Loucy (cell line): ENCODE measurements around the gene SPEF2.
A peak's percentile ranks its signal among the peaks of the same experiment; 100 is the strongest.

ENCODE experiments used
- H2AFZ ChIP-seq: fragments of 200-600 bp; sonication (generic); 2 replicates; pipeline ENCODE4 v1.6.0; 2016; ENCODE audit warnings: antibody characterized with exemption, mild to moderate bottlenecking, low read length, moderate library complexity
- H3F3A ChIP-seq: fragments of 200-600 bp; 2 replicates; pipeline ENCODE4 v1.6.0; 2016; ENCODE audit warnings: antibody characterized with exemption, low read depth, mild to moderate bottlenecking
- H3K27me3 ChIP-seq: fragments of 200-600 bp; sonication (generic); 2 replicates; pipeline ENCODE4 v1.6.1; 2014; ENCODE audit warnings: low read length, mild to moderate bottlenecking; ENCODE audit not compliant: insufficient read depth, poor library complexity, severe bottlenecking
- H3K36me3 ChIP-seq: fragments of 200-600 bp; sonication (generic); 2 replicates; pipeline ENCODE4 v1.6.1; 2016; ENCODE audit warnings: low read length; ENCODE audit not compliant: insufficient read depth
- H3K4me1 ChIP-seq: fragments of 200-600 bp; sonication (generic); 2 replicates; pipeline ENCODE4 v1.5.1; 2014; ENCODE audit warnings: low read length, mild to moderate bottlenecking; ENCODE audit not compliant: insufficient read depth, poor library complexity, severe bottlenecking
- H3K4me2 ChIP-seq: fragments of 200-600 bp; sonication (generic); 2 replicates; pipeline ENCODE4 v1.6.0; 2014; ENCODE audit warnings: antibody characterized with exemption, low read length, low read depth, mild to moderate bottlenecking; ENCODE audit not compliant: poor library complexity, severe bottlenecking
- H3K4me3 ChIP-seq: fragments of 200-600 bp; sonication (generic); 2 replicates; pipeline ENCODE4 v1.5.1; 2014; ENCODE audit warnings: low read length, mild to moderate bottlenecking, mixed read lengths; ENCODE audit not compliant: poor library complexity, severe bottlenecking
- H3K79me2 ChIP-seq: fragments of 200-600 bp; sonication (generic); 2 replicates; pipeline ENCODE4 v1.6.1; 2014; ENCODE audit warnings: low read length; ENCODE audit not compliant: insufficient read depth
- H3K9ac ChIP-seq: fragments of 200-600 bp; sonication (generic); 2 replicates; pipeline ENCODE4 v1.6.0; 2014; ENCODE audit warnings: mild to moderate bottlenecking, low read depth, low read length, moderate library complexity; ENCODE audit not compliant: poor library complexity, severe bottlenecking
- H3K9me2 ChIP-seq: fragments of 200-600 bp; sonication (generic); replicated peaks from 2 replicates; pipeline ENCODE4 v1.6.1; 2016; ENCODE audit warnings: low read depth, low read length, mixed read lengths
- H3K9me3 ChIP-seq: fragments of 200-600 bp; sonication (generic); 2 replicates; pipeline ENCODE4 v1.6.1; 2014; ENCODE audit warnings: mild to moderate bottlenecking, antibody characterized with exemption, low read length, low read depth; ENCODE audit not compliant: insufficient read depth
- H4K20me1 ChIP-seq: fragments of 200-600 bp; sonication (generic); 2 replicates; pipeline ENCODE4 v1.6.0; 2014; ENCODE audit warnings: antibody characterized with exemption, low read length, mild to moderate bottlenecking; ENCODE audit not compliant: insufficient read depth, poor library complexity, severe bottlenecking
- EZH2phosphoT487 ChIP-seq: fragments of 200-600 bp; IDR thresholded peaks from 2 replicates; pipeline ENCODE4 v1.6.1; 2018; ENCODE audit warnings: antibody characterized with exemption, mild to moderate bottlenecking, moderate library complexity, borderline replicate concordance
- TF ChIP-seq, protein P1 (sequence below): fragments of 200-600 bp; sonication (generic); conservative IDR thresholded peaks from 2 replicates; pipeline ENCODE4 v1.5.1; 2014; ENCODE audit warnings: mild to moderate bottlenecking, antibody characterized with exemption, low read length

The SPEF2 gene

DNA sequence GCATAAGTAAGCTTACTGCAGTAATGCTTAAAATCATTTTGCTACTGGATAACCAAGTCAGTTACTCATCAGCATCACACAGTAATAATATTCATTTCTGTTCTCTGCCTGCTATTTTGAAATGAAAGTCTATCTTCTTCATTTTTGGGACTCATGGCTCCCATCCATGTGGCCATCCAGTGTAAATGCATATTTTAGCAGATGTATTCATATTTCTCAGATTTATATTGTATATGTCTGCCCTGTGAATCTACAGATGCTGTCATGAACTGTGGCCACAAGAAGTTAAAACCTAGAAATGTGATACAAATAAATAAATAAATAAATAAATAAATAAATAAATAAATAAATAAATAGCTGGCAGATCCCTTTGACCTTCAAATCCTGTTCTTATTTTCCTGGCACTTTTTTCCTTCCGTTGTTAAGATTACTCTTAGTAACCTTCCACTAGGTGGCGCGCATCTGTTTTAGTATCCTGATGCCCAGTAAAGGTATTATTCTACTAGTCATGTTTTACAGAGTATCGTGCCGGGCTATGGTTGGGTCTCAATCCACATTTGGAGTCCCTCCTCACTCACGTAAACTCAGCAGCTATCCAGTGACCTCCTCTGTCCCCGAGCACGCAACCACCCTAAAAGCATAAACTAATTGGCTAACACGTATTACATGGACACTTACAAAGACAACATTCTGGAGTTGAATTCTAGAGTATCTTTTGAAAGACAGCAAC is 159.9 kb downstream of the SPEF2 start:
- H3K36me3 ChIP-seq = no peaks in the 10 kb centered on the region
- peaks cover 14% of the 10 kb centered on the region for H3K4me1 ChIP-seq
- no peak overlapping the region for H3K9ac ChIP-seq
- no peaks in the 10 kb centered on the region for H4K20me1 ChIP-seq
- H3K27me3 ChIP-seq = no peaks in the 10 kb centered on the region
- no peak overlapping the region for H2AFZ ChIP-seq
- no peak overlapping the region for H3K4me3 ChIP-seq
- no peak for TF ChIP-seq EZH2phosphoT487
- TF ChIP-seq, protein P1, sequence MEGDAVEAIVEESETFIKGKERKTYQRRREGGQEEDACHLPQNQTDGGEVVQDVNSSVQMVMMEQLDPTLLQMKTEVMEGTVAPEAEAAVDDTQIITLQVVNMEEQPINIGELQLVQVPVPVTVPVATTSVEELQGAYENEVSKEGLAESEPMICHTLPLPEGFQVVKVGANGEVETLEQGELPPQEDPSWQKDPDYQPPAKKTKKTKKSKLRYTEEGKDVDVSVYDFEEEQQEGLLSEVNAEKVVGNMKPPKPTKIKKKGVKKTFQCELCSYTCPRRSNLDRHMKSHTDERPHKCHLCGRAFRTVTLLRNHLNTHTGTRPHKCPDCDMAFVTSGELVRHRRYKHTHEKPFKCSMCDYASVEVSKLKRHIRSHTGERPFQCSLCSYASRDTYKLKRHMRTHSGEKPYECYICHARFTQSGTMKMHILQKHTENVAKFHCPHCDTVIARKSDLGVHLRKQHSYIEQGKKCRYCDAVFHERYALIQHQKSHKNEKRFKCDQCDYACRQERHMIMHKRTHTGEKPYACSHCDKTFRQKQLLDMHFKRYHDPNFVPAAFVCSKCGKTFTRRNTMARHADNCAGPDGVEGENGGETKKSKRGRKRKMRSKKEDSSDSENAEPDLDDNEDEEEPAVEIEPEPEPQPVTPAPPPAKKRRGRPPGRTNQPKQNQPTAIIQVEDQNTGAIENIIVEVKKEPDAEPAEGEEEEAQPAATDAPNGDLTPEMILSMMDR = peak; percentile 63
- H3K9me2 ChIP-seq = no peaks in the 10 kb centered on the region
- H3K9me3 ChIP-seq = no peaks in the 10 kb centered on the region
- H3K4me2 ChIP-seq = no peak overlapping the region
- H3K79me2 ChIP-seq = no peaks in the 10 kb centered on the region
- H3F3A ChIP-seq = no peaks in the 10 kb centered on the region

DNA sequence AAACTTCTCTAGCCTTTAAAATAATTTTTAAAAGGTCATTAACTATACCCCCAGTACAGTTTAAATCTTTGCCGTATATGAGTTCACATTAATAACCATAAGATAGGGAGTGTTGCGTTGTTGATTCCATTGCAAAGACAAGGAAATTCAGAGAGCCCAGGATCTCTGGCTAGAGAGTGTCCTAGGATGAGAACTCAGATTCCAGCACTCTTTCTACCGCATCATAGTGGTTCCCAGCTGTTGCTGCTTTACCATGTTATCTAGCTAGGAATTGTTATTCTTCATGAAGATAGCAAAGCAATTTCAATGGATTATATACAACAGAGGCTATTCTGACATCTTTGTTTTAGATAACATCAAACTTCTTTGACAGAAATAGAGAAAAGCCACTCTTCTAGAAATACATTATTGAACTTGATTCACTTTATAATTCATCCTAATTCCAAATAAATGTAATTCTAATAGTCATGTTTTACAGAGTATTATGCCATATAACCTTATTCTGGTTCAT is 160.7 kb downstream of the SPEF2 start:
- Histone ChIP-seq H3K27me3 (no peaks in the 10 kb centered on the region), H3K9ac (no peak overlapping the region), H3K36me3 (no peaks in the 10 kb centered on the region), H3K79me2 (no peaks in the 10 kb centered on the region), H3F3A (no peaks in the 10 kb centered on the region), H4K20me1 (no peaks in the 10 kb centered on the region), H3K4me1 (peaks cover 14% of the 10 kb centered on the region), H3K9me3 (no peaks in the 10 kb centered on the region), H3K4me3 (no peak overlapping the region), H3K9me2 (no peaks in the 10 kb centered on the region), H3K4me2 (no peak overlapping the region), H2AFZ (no peak overlapping the region)
- no peak for TF ChIP-seq EZH2phosphoT487
- TF ChIP-seq, protein P1 = no peak

DNA sequence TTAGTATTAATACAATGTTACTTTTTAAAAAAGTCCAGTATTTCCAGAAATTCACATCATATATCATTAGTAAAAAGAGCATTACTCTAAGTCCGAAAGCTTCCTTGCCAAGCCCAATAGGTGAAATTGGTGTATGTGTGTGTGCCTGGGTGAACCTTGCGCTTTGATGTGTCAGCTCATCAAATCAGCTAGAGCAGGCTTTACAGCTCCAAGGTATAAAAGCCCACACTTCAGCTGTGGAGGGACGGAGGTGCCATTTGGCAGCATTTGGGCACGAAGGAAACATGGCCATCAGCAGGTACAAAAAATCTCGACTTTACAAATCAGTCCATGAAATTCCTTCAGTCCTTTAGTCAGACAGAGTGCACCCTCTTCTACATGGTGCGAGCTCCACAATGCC is 162.6 kb downstream of the SPEF2 start:
- Histone ChIP-seq H3K27me3 (no peaks in the 10 kb centered on the region), H3K79me2 (no peaks in the 10 kb centered on the region), H3F3A (no peaks in the 10 kb centered on the region), H3K9me2 (no peaks in the 10 kb centered on the region), H3K4me3 (no peak overlapping the region), H3K9ac (no peak overlapping the region), H3K36me3 (no peaks in the 10 kb centered on the region), H3K4me1 (peaks cover 14% of the 10 kb centered on the region), H3K9me3 (no peaks in the 10 kb centered on the region), H2AFZ (no peak overlapping the region), H3K4me2 (no peak overlapping the region), H4K20me1 (no peaks in the 10 kb centered on the region)
- no peak for TF ChIP-seq EZH2phosphoT487
- TF ChIP-seq, protein P1 = no peak
